ENCODE data around the gene INPP4B.

DNA sequence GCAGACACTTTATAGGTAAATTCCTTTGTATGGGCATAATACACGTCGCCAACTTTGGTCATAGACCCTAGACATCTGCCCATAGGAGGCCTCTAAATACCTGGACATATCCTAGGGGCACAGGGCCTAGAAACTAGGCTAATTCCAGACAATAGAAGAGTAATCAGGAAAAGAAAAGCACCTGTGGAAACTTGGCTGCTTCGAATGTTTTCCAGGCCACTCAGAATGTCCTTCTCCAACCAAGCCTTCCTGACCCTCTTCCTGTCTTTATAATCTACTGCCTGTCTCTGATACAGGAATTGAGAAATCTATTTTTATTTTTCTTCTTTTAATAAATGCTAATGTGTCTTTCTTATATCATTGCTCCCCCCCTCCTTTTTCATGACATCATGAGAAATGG lies 716.6 kb downstream of the INPP4B start:
- TF ChIP-seq CTCF (IDR thresholded peaks at IDR 0.05) (no peak), POLR2A (IDR thresholded peaks at IDR 0.05) (no peak)

All from body of pancreas (tissue), 4 donors.